B cell (primary cell): ENCODE measurements around the gene GRIK5. TPM values are rescaled to one million over a fixed set of nuclear protein-coding genes. Genes with fewer than 3 reads are reported as not detected.
A peak's percentile ranks its signal among the peaks of the same experiment; 100 is the strongest.

Experiments
- ATAC-seq: fragments of 200-7000 bp; cut with Tn5 transposase; one replicate; pipeline ENCODE4 v1.10.0; 2021; ENCODE audit warnings: low read depth, mild to moderate bottlenecking, moderate number of reproducible peaks, moderate library complexity
- CTCF ChIA-PET: fragments of 350-600 bp; sonication (Branson Sonifier 250); formaldehyde crosslinking; loops from one replicate; lab custom pipeline; 2021; ENCODE audit warnings: antibody characterized with exemption, inconsistent platforms; lab: Charles Lee
- POLR2A ChIA-PET: fragments of 350-600 bp; sonication (Branson Sonifier 250); formaldehyde crosslinking; loops from one replicate; lab custom pipeline; 2021; ENCODE audit warnings: antibody characterized with exemption; lab: Charles Lee
- DNase-seq: peaks from one replicate; pipeline ENCODE4 v3.0.0; 2013
- H2AFZ ChIP-seq: 2 replicates; pipeline ENCODE4 v1.6.1; 2012; ENCODE audit warnings: mild to moderate bottlenecking, low read depth, low read length; ENCODE audit not compliant: insufficient read depth, poor library complexity, severe bottlenecking
- H3K27ac ChIP-seq, 2 donors: 1 replicate in 1 of 2; 2 replicates in 1 of 2; pipeline ENCODE4 v1.5.1; 2012 to 2013; ENCODE audit warnings: low read length in 2 of 2, mild to moderate bottlenecking in 2 of 2, moderate library complexity in 1 of 2
- H3K27me3 ChIP-seq, 4 experiments: fragments of 200-600 bp in 1 of 4; sonication (generic) in 1 of 4; replicated peaks in 1 of 4; 1 replicate in 2 of 4; 2 replicates in 2 of 4; pipeline versions ENCODE4 v1.6.1 to v1.7.0; 2013 to 2016; ENCODE audit warnings: low read length in 3 of 4, mild to moderate bottlenecking in 2 of 4, mixed read lengths in 1 of 4, moderate library complexity in 1 of 4; ENCODE audit not compliant: insufficient read depth in 4 of 4, control insufficient read depth in 3 of 4; ENCODE audit errors: control extremely low read depth in 1 of 4
- H3K36me3 ChIP-seq, 2 experiments: replicated peaks in 1 of 2; 1 replicate in 1 of 2; 2 replicates in 1 of 2; pipeline versions ENCODE4 v1.6.1 to v1.7.1; 2013; ENCODE audit warnings: low read length in 1 of 2; ENCODE audit not compliant: insufficient read depth in 2 of 2, control insufficient read depth in 1 of 2; ENCODE audit errors: control extremely low read depth in 1 of 2, extremely low read depth in 1 of 2
- H3K4me1 ChIP-seq, 2 donors: fragments of 200-600 bp in 1 of 2; sonication (generic) in 1 of 2; 1 replicate in 1 of 2; 2 replicates in 1 of 2; pipeline versions ENCODE4 v1.5.1 to v1.6.1; 2013 to 2017; ENCODE audit warnings: low read length in 2 of 2; ENCODE audit not compliant: control insufficient read depth in 2 of 2, insufficient read depth in 2 of 2
- H3K4me2 ChIP-seq: replicated peaks from 2 replicates; pipeline ENCODE3; 2012; ENCODE audit warnings: mild to moderate bottlenecking, low read depth, low read length; ENCODE audit not compliant: poor library complexity, severe bottlenecking
- H3K4me3 ChIP-seq, 5 experiments: fragments of 200-600 bp in 1 of 5; sonication (generic) in 1 of 5; 1 replicate in 3 of 5; 2 replicates in 2 of 5; pipeline versions ENCODE4 v1.5.1 to v1.7.0; 2011 to 2016; ENCODE audit warnings: low read length in 4 of 5, mild to moderate bottlenecking in 4 of 5, low read depth in 2 of 5, control low read depth in 1 of 5, moderate library complexity in 1 of 5; ENCODE audit not compliant: insufficient read depth in 1 of 5; ENCODE audit errors: control extremely low read depth in 1 of 5, extremely low read depth in 1 of 5
- H3K79me2 ChIP-seq: fragments of 200-600 bp; sonication (generic); one replicate; pipeline ENCODE4 v1.6.0; 2016; ENCODE audit warnings: low read length; ENCODE audit not compliant: control insufficient read depth, insufficient read depth
- H3K9ac ChIP-seq: fragments of 200-600 bp; sonication (generic); 2 replicates; pipeline ENCODE4 v1.6.1; 2017; ENCODE audit warnings: mild to moderate bottlenecking, low read length, moderate library complexity
- H3K9me3 ChIP-seq, 3 donors: one replicate each; pipeline versions ENCODE4 v1.6.1 to v1.7.1; 2013; ENCODE audit warnings: low read length in 2 of 3; ENCODE audit not compliant: control insufficient read depth in 2 of 3, insufficient read depth in 1 of 3; ENCODE audit errors: control extremely low read depth in 1 of 3
- H4K20me1 ChIP-seq: 2 replicates; pipeline ENCODE4 v1.6.0; 2012; ENCODE audit warnings: mild to moderate bottlenecking, low read length; ENCODE audit not compliant: insufficient read depth, control insufficient read depth, poor library complexity, severe bottlenecking
- H3K27ac Mint-ChIP-seq: one replicate; pipeline ENCODE4 v1.8.0; 2021; ENCODE audit warnings: mixed read lengths
- H3K27me3 Mint-ChIP-seq: one replicate; pipeline ENCODE4 v1.8.0; 2021; ENCODE audit warnings: mixed read lengths
- H3K4me1 Mint-ChIP-seq: one replicate; pipeline ENCODE4 v1.8.0; 2021; ENCODE audit warnings: mixed read lengths
- H3K4me3 Mint-ChIP-seq: one replicate; pipeline ENCODE4 v1.8.0; 2021; ENCODE audit warnings: mixed read lengths
- H3K9me3 Mint-ChIP-seq: one replicate; pipeline ENCODE4 v1.8.0; 2022; ENCODE audit warnings: mixed read lengths; ENCODE audit not compliant: insufficient read depth
- EZH2 ChIP-seq: IDR thresholded peaks from 2 replicates; pipeline ENCODE4 v1.6.1; 2012; ENCODE audit warnings: borderline replicate concordance, low read depth, mild to moderate bottlenecking, moderate library complexity, low read length; ENCODE audit not compliant: insufficient read depth, poor library complexity, severe bottlenecking
- whole genome bisulfite sequencing: methylation state at CpG from one replicate; pipeline ENCODE4 v1.1.5; 2013; ENCODE audit warnings: missing lambda C conversion rate; ENCODE audit not compliant: insufficient coverage; 5-methylcytosine and 5-hydroxymethylcytosine counted together
- intact Hi-C: fragments of 100-400 bp; cut with micrococcal nuclease; formaldehyde crosslinking; loops from one replicate; pipeline ENCODE4 v1.10.0; 2022
- polyA plus RNA-seq: library from polyadenylated mRNA; depleted of rRNA; stranded (reverse); fragments of >200 nt; gene quantifications from 2 replicates; pipeline ENCODE4 v1.2.3, GENCODE V29; 2012
- total RNA-seq, 2 donors: library from RNA; stranded (reverse); fragments of 120-200 nt in 1 of 2; gene quantifications; 1 replicate in 1 of 2; 2 replicates in 1 of 2; pipeline versions ENCODE4 v1.2.3 to v1.2.4, GENCODE V29; 2013 to 2022
- TF ChIP-seq, protein P1 (sequence below): fragments of 200-600 bp; IDR thresholded peaks from one replicate; pipeline ENCODE4 v1.8.0; 2022; ENCODE audit warnings: antibody characterized with exemption, mild to moderate bottlenecking

Gene GRIK5
- total and polyA plus RNA-seq, 2 donors (not counting 1 experiment from before 2014, with no cell fraction given), result 0.09 to 0.27 TPM

DNA sequence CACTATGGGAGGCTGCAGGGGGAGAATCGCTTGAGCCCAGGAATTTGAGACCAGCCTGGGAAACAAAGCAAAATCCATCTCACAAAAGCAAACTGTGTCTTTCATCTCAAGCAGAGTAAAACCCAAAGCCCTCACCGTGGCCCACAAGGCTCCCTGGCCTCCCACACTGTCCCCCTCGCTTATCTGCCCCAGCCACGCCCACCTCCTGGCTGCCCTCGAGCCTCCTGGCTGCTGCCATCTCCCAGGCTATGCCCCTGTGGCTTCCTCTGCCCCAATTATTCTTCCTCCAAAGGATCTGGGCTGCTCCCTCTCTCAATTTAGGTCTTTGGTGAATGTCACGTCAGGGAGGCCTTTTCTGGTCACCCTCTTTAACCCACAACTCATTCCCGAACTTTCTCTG, 114.5 kb downstream of the GRIK5 start:
- H2AFZ ChIP-seq, result no peak overlapping the region
- H3K79me2 ChIP-seq, result peaks cover 9% of the 10 kb centered on the region
- H3K9me3 Mint-ChIP-seq, result no peaks in the 10 kb centered on the region
- intact Hi-C loops, result loop anchor here (10.0 kb wide), 1 partner anchor 161 kb away; the partner anchor contains the start of gene CEACAM3
- no peak overlapping the region for H3K4me3 Mint-ChIP-seq
- H3K27me3 Mint-ChIP-seq, result no peaks in the 10 kb centered on the region
- 83% methylated on average over 5 of the region's 7 CpGs for WGBS
- ATAC-seq, result no peak
- H3K9me3 ChIP-seq, result no peaks in the 10 kb centered on the region
- peaks cover 27% of the 10 kb centered on the region for H3K4me1 Mint-ChIP-seq
- no peaks in the 10 kb centered on the region for H3K27me3 ChIP-seq
- peaks cover 18 to 31% of the 10 kb centered on the region in 2 donors for H3K4me1 ChIP-seq
- ChIA-PET CTCF (interaction anchor here (1.3 to 14.8 kb wide), 2 partner anchors 85 to 161 kb away, joined by 5 to 331 read pairs; partner anchors contain the start of gene CD79A), POLR2A (no interaction called here)
- no peak for DNase-seq
- H3K4me2 ChIP-seq, result no peak overlapping the region
- H3K27ac ChIP-seq, result no peak overlapping the region
- H3K9ac ChIP-seq, result no peak overlapping the region
- H4K20me1 ChIP-seq, result no peaks in the 10 kb centered on the region
- TF ChIP-seq EZH2, result no peak
- TF ChIP-seq, protein P1, sequence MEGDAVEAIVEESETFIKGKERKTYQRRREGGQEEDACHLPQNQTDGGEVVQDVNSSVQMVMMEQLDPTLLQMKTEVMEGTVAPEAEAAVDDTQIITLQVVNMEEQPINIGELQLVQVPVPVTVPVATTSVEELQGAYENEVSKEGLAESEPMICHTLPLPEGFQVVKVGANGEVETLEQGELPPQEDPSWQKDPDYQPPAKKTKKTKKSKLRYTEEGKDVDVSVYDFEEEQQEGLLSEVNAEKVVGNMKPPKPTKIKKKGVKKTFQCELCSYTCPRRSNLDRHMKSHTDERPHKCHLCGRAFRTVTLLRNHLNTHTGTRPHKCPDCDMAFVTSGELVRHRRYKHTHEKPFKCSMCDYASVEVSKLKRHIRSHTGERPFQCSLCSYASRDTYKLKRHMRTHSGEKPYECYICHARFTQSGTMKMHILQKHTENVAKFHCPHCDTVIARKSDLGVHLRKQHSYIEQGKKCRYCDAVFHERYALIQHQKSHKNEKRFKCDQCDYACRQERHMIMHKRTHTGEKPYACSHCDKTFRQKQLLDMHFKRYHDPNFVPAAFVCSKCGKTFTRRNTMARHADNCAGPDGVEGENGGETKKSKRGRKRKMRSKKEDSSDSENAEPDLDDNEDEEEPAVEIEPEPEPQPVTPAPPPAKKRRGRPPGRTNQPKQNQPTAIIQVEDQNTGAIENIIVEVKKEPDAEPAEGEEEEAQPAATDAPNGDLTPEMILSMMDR, result no peak
- H3K27ac Mint-ChIP-seq, result peak overlapping the region; percentile 37
- H3K4me3 ChIP-seq, result no peak overlapping the region
- H3K36me3 ChIP-seq, result peaks cover 0 to 3% of the 10 kb centered on the region in 2 experiments

GRCh38 chr19:41951686-41952172, 118.3 kb downstream of the GRIK5 start:
- POLR2A ChIA-PET, result interaction anchor here (1.3 to 3.4 kb wide), 3 partner anchors 76 to 92 kb away, joined by 8 to 20 read pairs (median 8); partner anchors contain the start of gene RPS19
- H3K4me1 ChIP-seq, result peaks cover 14 to 23% of the 10 kb centered on the region in 2 donors
- DNase-seq (peak; percentile 88), ATAC-seq (peak; percentile 94)
- H3K9ac ChIP-seq, result no peak overlapping the region
- Mint-ChIP-seq H3K4me3 (no peak overlapping the region), H3K27me3 (no peaks in the 10 kb centered on the region), H3K4me1 (peaks cover 33% of the 10 kb centered on the region), H3K9me3 (no peaks in the 10 kb centered on the region), H3K27ac (peak overlapping the region; percentile 74)
- no peak overlapping the region for H3K27ac ChIP-seq
- intact Hi-C loops, result loop anchor here (1.0 to 10.0 kb wide), 4 partner anchors 16 to 157 kb away; partner anchors contain the start of gene CEACAM3
- H3K4me3 ChIP-seq, result no peak overlapping the region
- CTCF ChIA-PET, result interaction anchor here (0.7 to 14.8 kb wide), 11 partner anchors 10 to 159 kb away, joined by 4 to 331 read pairs (median 8); partner anchors contain the start of genes CD79A, ERFL and RPS19
- TF ChIP-seq EZH2, result no peak
- TF ChIP-seq, protein P1, result peak; percentile 99
- H3K4me2 ChIP-seq, result peak overlapping the region; percentile 43
- H4K20me1 ChIP-seq, result no peaks in the 10 kb centered on the region
- no peaks in the 10 kb centered on the region for H3K27me3 ChIP-seq
- peak overlapping the region; percentile 53 for H2AFZ ChIP-seq
- WGBS, result 1% methylated on average over 5 of the region's 12 CpGs
- peaks cover 24% of the 10 kb centered on the region for H3K79me2 ChIP-seq
- H3K36me3 ChIP-seq, result peaks cover 0 to 3% of the 10 kb centered on the region in 2 experiments
- no peaks in the 10 kb centered on the region for H3K9me3 ChIP-seq
